Spleen (tissue), 7 donors: Measurements from ENCODE around the gene LCP1.

Experiments used
- POLR2A ChIP-seq, 3 donors: fragments of 450-650 bp; IDR thresholded peaks; one replicate each; pipeline ENCODE4 v1.5.1; 2017; ENCODE audit warnings: antibody characterized with exemption in 3 of 3, mild to moderate bottlenecking in 1 of 3
- TF ChIP-seq, protein P1 (sequence below), 11 experiments: fragments of 200-600 bp in 7 of 11; fragments of 450-650 bp in 4 of 11; sonication (generic) in 4 of 11; IDR thresholded peaks in 8 of 11; conservative IDR thresholded peaks in 3 of 11; 1 replicate in 7 of 11; 2 replicates in 4 of 11; pipeline versions ENCODE4 v1.4.0 to v1.8.0; 2016 to 2021; ENCODE audit warnings: antibody characterized with exemption in 11 of 11, inconsistent platforms in 4 of 11, mild to moderate bottlenecking in 1 of 11
- donor health status: DM: no; HTN: no; CAD: no; lungs with moderate emphysema.
- donor health status: DM: no; HTN: no; CAD: no.
- donor health status: DM: no; HTN: no; CAD: no.

DNA sequence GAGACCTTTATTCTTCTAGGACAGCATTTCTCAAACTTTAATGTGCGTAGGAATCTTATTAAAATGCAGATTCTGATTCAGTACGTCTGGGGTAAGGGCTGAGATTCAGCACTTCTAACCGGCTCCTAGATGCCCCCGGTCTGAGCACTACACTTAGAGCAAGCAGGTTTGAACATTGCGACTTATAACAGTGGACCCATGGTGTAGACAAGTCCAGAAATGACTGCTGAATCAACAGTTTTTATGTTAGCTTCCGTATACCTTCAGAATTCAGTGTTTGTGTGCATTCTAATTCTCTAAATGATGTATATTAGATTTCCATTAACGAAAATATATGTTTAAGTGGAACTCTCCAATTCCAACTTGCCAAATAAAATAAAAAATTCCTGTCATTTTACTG lies 59.7 kb downstream of the LCP1 start:
- TF ChIP-seq, protein P1, sequence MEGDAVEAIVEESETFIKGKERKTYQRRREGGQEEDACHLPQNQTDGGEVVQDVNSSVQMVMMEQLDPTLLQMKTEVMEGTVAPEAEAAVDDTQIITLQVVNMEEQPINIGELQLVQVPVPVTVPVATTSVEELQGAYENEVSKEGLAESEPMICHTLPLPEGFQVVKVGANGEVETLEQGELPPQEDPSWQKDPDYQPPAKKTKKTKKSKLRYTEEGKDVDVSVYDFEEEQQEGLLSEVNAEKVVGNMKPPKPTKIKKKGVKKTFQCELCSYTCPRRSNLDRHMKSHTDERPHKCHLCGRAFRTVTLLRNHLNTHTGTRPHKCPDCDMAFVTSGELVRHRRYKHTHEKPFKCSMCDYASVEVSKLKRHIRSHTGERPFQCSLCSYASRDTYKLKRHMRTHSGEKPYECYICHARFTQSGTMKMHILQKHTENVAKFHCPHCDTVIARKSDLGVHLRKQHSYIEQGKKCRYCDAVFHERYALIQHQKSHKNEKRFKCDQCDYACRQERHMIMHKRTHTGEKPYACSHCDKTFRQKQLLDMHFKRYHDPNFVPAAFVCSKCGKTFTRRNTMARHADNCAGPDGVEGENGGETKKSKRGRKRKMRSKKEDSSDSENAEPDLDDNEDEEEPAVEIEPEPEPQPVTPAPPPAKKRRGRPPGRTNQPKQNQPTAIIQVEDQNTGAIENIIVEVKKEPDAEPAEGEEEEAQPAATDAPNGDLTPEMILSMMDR (IDR thresholded peaks at IDR 0.05 in 8 of 11, conservative IDR thresholded peaks at IDR 0.05 in 3 of 11): no peak
- no peak for TF ChIP-seq POLR2A (IDR thresholded peaks at IDR 0.05)
